A375 (cell line): ENCODE measurements around the gene ZNF282. TPM values are rescaled to one million over a fixed set of nuclear protein-coding genes. Genes with fewer than 3 reads are reported as not detected.

Experiments used
- small RNA-seq: library from RNA; depleted of rRNA; stranded (forward); fragments of <200 nt; gene quantifications from one replicate; pipeline ENCODE3, GENCODE V24; 2014
- total RNA-seq: library from RNA; depleted of rRNA; stranded (reverse); fragments of >200 nt; shearing (Covaris generic); gene quantifications from 2 replicates; pipeline ENCODE4 v1.2.3, GENCODE V29; 2014; rRNA removed

ZNF282 gene
- 37.9 and 42.9 TPM in 2 replicates for total RNA-seq

GRCh38 chr7:149195180-149196150, at the start of gene ZNF282:
ZNF282 (plus strand) TSS chr7:149195546; CDS start chr7:149195590, 44 bp downstream.

GRCh38 chr7:149147072-149147751, 48.1 kb upstream of the ZNF282 start, which contains the start of gene ZNF398:
ZNF398 (plus strand) TSS chr7:149147453; CDS start chr7:149147743, 290 bp downstream.

GRCh38 chr7:149239345-149240143, 44.2 kb downstream of the ZNF282 start, which contains the start of gene ZNF212:
ZNF212 (plus strand) TSS chr7:149239651; CDS start chr7:149239779, 128 bp downstream.

GRCh38 chr7:149261829-149262617, 66.7 kb downstream of the ZNF282 start, which contains the start of gene ZNF783:
ZNF783 (plus strand) TSS chr7:149262196; CDS start chr7:149262334, 138 bp downstream.

Small RNAs within 50 kb of the gene (small RNA-seq; reads per million reads assigned to genes)
- gene AC004890.1, result not detected

Other genes with a start within 250 kb of the ZNF282 start
- 158 and 160 TPM in 2 replicates for gene PDIA4, start 167.0 kb upstream of the ZNF282 start, total RNA-seq
- gene ZNF786, start 104.8 kb upstream of the ZNF282 start, total RNA-seq, result 3.7 and 5.4 TPM in 2 replicates
- gene ZNF425, start 69.2 kb upstream of the ZNF282 start, total RNA-seq, result 0.74 and 1.1 TPM in 2 replicates
- 6.6 and 9.0 TPM in 2 replicates for gene ZNF398, start 48.1 kb upstream of the ZNF282 start, total RNA-seq
- gene ZNF212, start 44.1 kb downstream of the ZNF282 start, total RNA-seq, result 12.2 and 13.5 TPM in 2 replicates
- gene ZNF783, start 66.7 kb downstream of the ZNF282 start, total RNA-seq, result 18.1 and 24.3 TPM in 2 replicates